ENCODE results near the gene LRMDA.

- TF ChIP-seq CTCF (conservative IDR thresholded peaks at IDR 0.05; ENCODE audit: low read length) (no peak), EZH2phosphoT487 (IDR thresholded peaks at IDR 0.05; ENCODE audit: borderline replicate concordance, low read depth, low read length) (no peak)
These were observed 677.3 kb downstream of the LRMDA start for GRCh38 chr10:76108563-76109359.

Data from OCI-LY7 (cell line).